OCI-LY3 (cell line): Measurements from ENCODE around the gene HSBP1.

Source experiments
- H2AFZ ChIP-seq: fragments of 200-600, 300-600 bp; shearing (Covaris generic); 2 replicates; pipeline ENCODE4 v1.6.0; 2014; ENCODE audit warnings: antibody characterized with exemption, low read depth, low read length
- H3K27ac ChIP-seq: fragments of 200-600, 300-600 bp; sonication (generic); 2 replicates; pipeline ENCODE4 v1.5.1; 2014; ENCODE audit warnings: mild to moderate bottlenecking, low read length, moderate library complexity, mixed read lengths
- H3K27me3 ChIP-seq: fragments of 200-600, 300-600 bp; sonication (generic); 2 replicates; pipeline ENCODE4 v1.6.1; 2014; ENCODE audit warnings: low read depth, low read length, mixed read lengths
- H3K36me3 ChIP-seq: fragments of 200-600, 300-600 bp; sonication (generic); replicated peaks from 2 replicates; pipeline ENCODE3; 2014; ENCODE audit warnings: low read depth, low read length, mixed read lengths
- H3K4me1 ChIP-seq: fragments of 300-600, 200-600 bp; sonication (generic); 2 replicates; pipeline ENCODE4 v1.6.1; 2014; ENCODE audit warnings: low read length, mixed read lengths
- H3K4me2 ChIP-seq: fragments of 200-600, 300-600 bp; sonication (generic); 2 replicates; pipeline ENCODE4 v1.6.1; 2014; ENCODE audit warnings: low read length, mixed read lengths
- H3K4me3 ChIP-seq: fragments of 300-600, 200-600 bp; sonication (generic); 2 replicates; pipeline ENCODE4 v1.5.1; 2014; ENCODE audit warnings: antibody characterized with exemption, mild to moderate bottlenecking, low read length, moderate library complexity
- H3K79me2 ChIP-seq: fragments of 300-600, 200-600 bp; shearing (Covaris generic); 2 replicates; pipeline ENCODE4 v1.6.1; 2014; ENCODE audit warnings: mild to moderate bottlenecking, low read length, mixed read lengths
- H3K9ac ChIP-seq: fragments of 300-600, 200-600 bp; shearing (Covaris generic); 2 replicates; pipeline ENCODE4 v1.6.0; 2014; ENCODE audit warnings: mild to moderate bottlenecking, low read length, moderate library complexity
- H3K9me3 ChIP-seq: fragments of 200-600, 300-600 bp; shearing (Covaris generic); 2 replicates; pipeline ENCODE4 v1.6.1; 2014; ENCODE audit warnings: low read length, mixed read lengths; ENCODE audit not compliant: insufficient read depth
- H4K20me1 ChIP-seq: fragments of 200-600, 300-600 bp; sonication (generic); 2 replicates; pipeline ENCODE4 v1.6.1; 2016; ENCODE audit warnings: low read length, mixed read lengths; ENCODE audit not compliant: insufficient read depth
- CTCF ChIP-seq: fragments of 200-600, 300-600 bp; sonication (generic); IDR thresholded peaks from 2 replicates; pipeline ENCODE4 v1.5.1; 2014; ENCODE audit warnings: antibody characterized with exemption, low read length, low read depth
- EZH2phosphoT487 ChIP-seq: fragments of 200-600 bp; shearing (Covaris generic); IDR thresholded peaks from 2 replicates; pipeline ENCODE4 v1.6.1; 2018; ENCODE audit warnings: antibody characterized with exemption, mixed run types, low read depth

HSBP1 gene

GRCh38 chr16:83797013-83797412 lies 10.8 kb upstream of the HSBP1 start:
- no peaks in the 10 kb centered on the region for H4K20me1 ChIP-seq
- no peak overlapping the region for H3K4me3 ChIP-seq
- no peaks in the 10 kb centered on the region for H3K9me3 ChIP-seq
- no peak for TF ChIP-seq CTCF
- no peak for TF ChIP-seq EZH2phosphoT487
- H3K27me3 ChIP-seq: peaks cover 27% of the 10 kb centered on the region
- H3K9ac ChIP-seq: no peak overlapping the region
- H3K4me1 ChIP-seq: peaks cover 15% of the 10 kb centered on the region
- no peak overlapping the region for H2AFZ ChIP-seq
- H3K79me2 ChIP-seq: no peaks in the 10 kb centered on the region
- no peaks in the 10 kb centered on the region for H3K36me3 ChIP-seq
- no peak overlapping the region for H3K4me2 ChIP-seq
- no peak overlapping the region for H3K27ac ChIP-seq

GRCh38 chr16:83799336-83799735 lies 8.4 kb upstream of the HSBP1 start:
- Histone ChIP-seq H3K9me3 (no peaks in the 10 kb centered on the region), H3K27ac (no peak overlapping the region), H3K4me2 (no peak overlapping the region), H3K36me3 (no peaks in the 10 kb centered on the region), H3K9ac (no peak overlapping the region), H3K4me1 (peaks cover 6% of the 10 kb centered on the region; the same call in 1 of the 2 replicates), H3K79me2 (no peaks in the 10 kb centered on the region), H3K27me3 (peaks cover 27% of the 10 kb centered on the region), H4K20me1 (no peaks in the 10 kb centered on the region), H3K4me3 (no peak overlapping the region), H2AFZ (no peak overlapping the region)
- TF ChIP-seq CTCF (no peak), EZH2phosphoT487 (no peak)

GRCh38 chr16:83802135-83802534 lies 5.6 kb upstream of the HSBP1 start:
- Histone ChIP-seq H3K4me2 (peak overlapping the region; percentile 29), H3K79me2 (no peaks in the 10 kb centered on the region), H3K4me3 (peak overlapping the region; percentile 37; the same call in 1 of the 2 replicates), H3K27ac (no peak overlapping the region), H4K20me1 (no peaks in the 10 kb centered on the region), H3K36me3 (no peaks in the 10 kb centered on the region), H2AFZ (peak overlapping the region; percentile 52), H3K9ac (no peak overlapping the region), H3K9me3 (no peaks in the 10 kb centered on the region), H3K27me3 (peaks cover 20% of the 10 kb centered on the region), H3K4me1 (peaks cover 25% of the 10 kb centered on the region)
- TF ChIP-seq EZH2phosphoT487 (no peak), CTCF (no peak)

- peak overlapping the region; percentile 52 for H2AFZ ChIP-seq
- no peak overlapping the region for H3K9ac ChIP-seq
- peak overlapping the region; percentile 29 for H3K4me2 ChIP-seq
Observed at GRCh38 chr16:83802554-83803205, 5.1 kb upstream of the HSBP1 start.

More at GRCh38 chr16:83802554-83803205, 5.1 kb upstream of the HSBP1 start:
- Histone ChIP-seq H3K79me2 (no peaks in the 10 kb centered on the region), H3K27me3 (peaks cover 18% of the 10 kb centered on the region), H3K4me3 (peak overlapping the region; percentile 37; the same call in 1 of the 2 replicates), H3K4me1 (peaks cover 30% of the 10 kb centered on the region), H3K27ac (no peak overlapping the region), H4K20me1 (no peaks in the 10 kb centered on the region), H3K9me3 (no peaks in the 10 kb centered on the region), H3K36me3 (no peaks in the 10 kb centered on the region)
- no peak for TF ChIP-seq CTCF
- TF ChIP-seq EZH2phosphoT487: no peak
